HepG2 (cell line): ENCODE data around the gene NUP88. TPM values are rescaled to one million over a fixed set of nuclear protein-coding genes. Genes with fewer than 3 reads are reported as not detected.

Source experiments
- ATAC-seq: fragments of 200-7000 bp; cut with Tn5 transposase; 3 replicates; pipeline ENCODE4 v1.9.1; 2020; ENCODE audit warnings: mild to moderate bottlenecking, moderate library complexity
- BruUV-seq: library from RNA; stranded (reverse); fragments of 400-500 nt; replicated peaks from 2 replicates; lab custom pipeline; 2021; lab: Mats Ljungman, UMichigan
- CTCF ChIA-PET: fragments of 300-600 bp; formaldehyde crosslinking; extraction: SDS; loops from one replicate; lab custom pipeline; 2021; ENCODE audit warnings: low total read pairs, inconsistent platforms, low intra/inter-chr PET ratio; lab: Yijun Ruan, JAX
- POLR2A ChIA-PET: fragments of 350-600 bp; sonication (Branson Sonifier 250); formaldehyde crosslinking; loops from one replicate; lab custom pipeline; 2020; ENCODE audit warnings: antibody characterized with exemption, inconsistent platforms; lab: Yijun Ruan, JAX
- DNase-seq: peaks from one replicate; pipeline ENCODE4 v3.0.0-alpha.2; 2015; ENCODE audit warnings: low spot score
- FAIRE-seq: peaks from 3 replicates; lab custom pipeline; 2011; peaks lifted over from hg19 to GRCh38; lab: Jason Lieb, UNC
- H2AFZ ChIP-seq: one replicate; pipeline ENCODE4 v1.6.1; 2011; ENCODE audit warnings: low read length, inconsistent platforms
- H3K27ac ChIP-seq: fragments of 300-600 bp; 3 replicates; pipeline ENCODE4 v1.8.0; 2011; ENCODE audit warnings: mixed run types, mild to moderate bottlenecking, mixed read lengths, low read length, inconsistent platforms; ENCODE audit not compliant: insufficient read depth; ENCODE audit errors: extremely low read length
- H3K27me3 ChIP-seq, 2 experiments: fragments of 200-600 bp in 1 of 2; 2 replicates in 1 of 2; 3 replicates in 1 of 2; pipeline versions ENCODE4 v1.6.0 to v1.8.0; 2011; ENCODE audit warnings: low read length in 2 of 2, mild to moderate bottlenecking in 2 of 2, moderate library complexity in 2 of 2, inconsistent platforms in 1 of 2; ENCODE audit not compliant: insufficient read depth in 2 of 2, control insufficient read depth in 1 of 2
- H3K36me3 ChIP-seq, 2 experiments: fragments of 200-600 bp in 1 of 2; replicated peaks in 1 of 2; 2 replicates in 1 of 2; 3 replicates in 1 of 2; pipeline versions ENCODE4 v1.5.1 to v1.8.0; 2011; ENCODE audit warnings: low read length in 2 of 2, inconsistent platforms in 1 of 2; ENCODE audit not compliant: insufficient read depth in 2 of 2, control insufficient read depth in 1 of 2
- H3K4me1 ChIP-seq: 2 replicates; pipeline ENCODE4 v1.5.1; 2012; ENCODE audit warnings: low read length, inconsistent platforms; ENCODE audit not compliant: insufficient read depth
- H3K4me2 ChIP-seq: 2 replicates; pipeline ENCODE4 v1.6.0; 2011; ENCODE audit warnings: low read depth, low read length, inconsistent platforms
- H3K4me3 ChIP-seq, 3 experiments: fragments of 200-600 bp in 1 of 3; sonication (generic), shearing (Covaris generic) in 1 of 3; replicated peaks in 1 of 3; 2 replicates each; pipeline ENCODE4 v1.5.1; 2011 to 2016; ENCODE audit warnings: low read length in 3 of 3, inconsistent platforms in 2 of 3, low read depth in 2 of 3, mild to moderate bottlenecking in 2 of 3, control low read depth in 1 of 3, mixed read lengths in 1 of 3; ENCODE audit not compliant: insufficient read depth in 1 of 3
- H3K79me2 ChIP-seq: one replicate; pipeline ENCODE4 v1.6.1; 2011; ENCODE audit warnings: low read length, inconsistent platforms; ENCODE audit not compliant: insufficient read depth
- H3K9ac ChIP-seq: 2 replicates; pipeline ENCODE4 v1.6.0; 2011; ENCODE audit warnings: mild to moderate bottlenecking, low read depth, low read length, inconsistent platforms; ENCODE audit not compliant: insufficient read depth
- H3K9me3 ChIP-seq: 2 replicates; pipeline ENCODE4 v1.5.1; 2012; ENCODE audit warnings: mild to moderate bottlenecking, low read length
- H4K20me1 ChIP-seq: 2 replicates; pipeline ENCODE4 v1.6.0; 2011; ENCODE audit warnings: inconsistent platforms, mild to moderate bottlenecking, low read length, moderate library complexity; ENCODE audit not compliant: insufficient read depth
- AGO2 ChIP-seq: fragments of 200-400 bp; formaldehyde crosslinking; optimal IDR thresholded peaks from 2 replicates; pipeline ENCODE3; 2017; ENCODE audit warnings: mild to moderate bottlenecking, low read depth, low read length, moderate library complexity
- ATAD3A ChIP-seq: sonication (generic); formaldehyde crosslinking; IDR thresholded peaks from 2 replicates; pipeline ENCODE4 v1.4.0; 2020; ENCODE audit warnings: missing genetic modification reagents
- CHD2 ChIP-seq: IDR thresholded peaks from 2 replicates; pipeline ENCODE4 v1.6.1; 2011; ENCODE audit warnings: low read depth, low read length, improper control_type of control experiment
- RAD21 ChIP-seq: fragments of 450-650 bp; formaldehyde crosslinking; IDR thresholded peaks from 2 replicates; pipeline ENCODE4 v1.5.0; 2020; ENCODE audit warnings: mild to moderate bottlenecking
- RBFOX2 ChIP-seq: fragments of 200-400 bp; formaldehyde crosslinking; IDR thresholded peaks from 2 replicates; pipeline ENCODE4 v1.6.1; 2017; ENCODE audit warnings: low read depth, mild to moderate bottlenecking, low read length
- RBM22 ChIP-seq: fragments of 200-400 bp; formaldehyde crosslinking; optimal IDR thresholded peaks from 2 replicates; pipeline ENCODE3; 2017; ENCODE audit warnings: mild to moderate bottlenecking, low read length, moderate library complexity
- SIX4 ChIP-seq: sonication (generic); formaldehyde crosslinking; IDR thresholded peaks from 2 replicates; pipeline ENCODE4 v1.4.0; 2020; ENCODE audit warnings: missing genetic modification reagents
- SP1 ChIP-seq, 2 experiments: fragments of 450-650 bp in 1 of 2; sonication (generic) in 1 of 2; formaldehyde crosslinking in 1 of 2; IDR thresholded peaks; 2 replicates each; pipeline versions ENCODE4 v1.4.0 to v1.6.1; 2016 to 2020; ENCODE audit warnings: missing genetic modification reagents in 1 of 2
- TBX2 ChIP-seq: sonication (generic); formaldehyde crosslinking; IDR thresholded peaks from 2 replicates; pipeline ENCODE4 v1.5.0; 2020; ENCODE audit warnings: missing genetic modification reagents, mild to moderate bottlenecking, borderline replicate concordance
- TRIM24 ChIP-seq: sonication (generic); formaldehyde crosslinking; IDR thresholded peaks from 2 replicates; pipeline ENCODE4 v1.8.0; 2022; ENCODE audit warnings: mild to moderate bottlenecking, missing genetic modification reagents
- U2AF2 ChIP-seq: fragments of 200-400 bp; formaldehyde crosslinking; IDR thresholded peaks from 2 replicates; pipeline ENCODE4 v1.6.1; 2017; ENCODE audit warnings: low read depth, mild to moderate bottlenecking, low read length
- ZNF75D ChIP-seq: sonication (generic); formaldehyde crosslinking; IDR thresholded peaks from 2 replicates; pipeline ENCODE4 v1.8.1; 2023; ENCODE audit warnings: missing genetic modification reagents, mild to moderate bottlenecking, borderline replicate concordance
- WGBS: methylation state at CpG from one replicate; pipeline ENCODE4 v1.1.6; 2017; ENCODE audit warnings: low lambda C conversion rate; 5-methylcytosine and 5-hydroxymethylcytosine counted together
- in situ Hi-C: cut with HindIII; loops from 2 replicates; pipeline ENCODE4 v1.10.0; 2017; ENCODE audit warnings: low pct_unique_long_range_greater_than_20kb; ENCODE audit not compliant: extremely low pct_ligation_motif_present
- intact Hi-C: fragments of 100-400 bp; cut with micrococcal nuclease; formaldehyde crosslinking; loops from one replicate; pipeline ENCODE4 v1.10.0; 2022; ENCODE audit not compliant: unreplicated experiment
- polyA plus RNA-seq, 8 experiments: library from polyadenylated mRNA; depleted of rRNA in 3 of 8; stranded (reverse) in 7 of 8; unstranded in 1 of 8; fragments of >200 nt; fragmentation: Illumina TruSeq in 4 of 8; extraction: Trizol in 4 of 8; gene quantifications; 2 replicates each; pipeline versions ENCODE4 v1.2.1 to v1.2.3, GENCODE V29; 2011 to 2016; ENCODE audit warnings: low read depth in 4 of 8, missing spikeins in 1 of 8, mixed read lengths in 1 of 8; ENCODE audit not compliant: insufficient read depth in 1 of 8
- total RNA-seq, 5 experiments: library from RNA; depleted of rRNA; stranded (reverse); fragments of >200 nt; fragmentation: Illumina TruSeq; extraction: Trizol; gene quantifications; 2 replicates each; pipeline ENCODE4 v1.2.3, GENCODE V29; 2016; ENCODE audit warnings: low read depth in 1 of 5
- TF ChIP-seq, protein P1 (sequence below): sonication (generic); formaldehyde crosslinking; conservative IDR thresholded peaks from 2 replicates; pipeline ENCODE4 v1.8.1; 2023; ENCODE audit warnings: missing genetic modification reagents
- TF ChIP-seq, protein P2 (sequence below): IDR thresholded peaks from 2 replicates; pipeline ENCODE4 v1.6.1; 2012; ENCODE audit warnings: low read depth, low read length, improper control_type of control experiment

NUP88 gene
- total and polyA plus RNA-seq, 2 of the 13 experiments (the other 11 are each of a cell fraction or from before 2014, with no cell fraction given): 48.2 to 130 TPM

DNA sequence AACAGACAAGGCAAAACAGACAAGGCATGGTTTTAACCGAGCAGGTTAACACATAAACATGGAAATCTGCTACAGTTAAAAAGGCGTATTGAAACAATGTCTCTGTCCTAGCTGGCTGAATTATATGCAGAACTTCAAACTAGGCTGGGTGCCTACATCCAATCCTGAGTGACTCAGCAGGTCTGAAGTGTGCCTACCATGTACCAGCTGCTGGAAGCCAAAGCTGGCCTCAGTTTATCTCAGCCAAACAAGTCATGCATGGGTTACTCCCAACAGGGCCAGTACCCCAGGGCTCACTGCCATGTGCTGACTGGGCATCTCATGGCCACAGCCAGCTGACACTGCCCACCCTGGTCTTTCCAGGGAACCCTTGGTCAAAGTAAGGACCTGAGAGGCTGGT lies 15.5 kb upstream of the NUP88 start:
- Histone ChIP-seq H3K79me2 (peaks cover 42% of the 10 kb centered on the region), H3K27me3 (no peaks in the 10 kb centered on the region; a peak in 1 of 5 replicates), H3K9me3 (no peaks in the 10 kb centered on the region), H3K27ac (no peak overlapping the region), H2AFZ (no peak overlapping the region), H3K4me3 (no peak overlapping the region), H3K4me2 (no peak overlapping the region), H3K36me3 (peaks cover 20 to 54% of the 10 kb centered on the region in 2 experiments), H4K20me1 (peaks cover 3% of the 10 kb centered on the region; the same call in 1 of the 2 replicates), H3K9ac (no peak overlapping the region), H3K4me1 (peaks cover 42% of the 10 kb centered on the region)
- TF ChIP-seq ZNF75D (CRISPR knock-in tag) (no peak), TBX2 (no peak)
- 100% methylated on average over 2 of the region's 2 CpGs for WGBS
- intact Hi-C loops: no loop called here
- CTCF ChIA-PET: no interaction called here
- DNase-seq: no peak
- POLR2A ChIA-PET: interaction anchor here (1.1 to 3.1 kb wide), 2 partner anchors 30 to 51 kb away, joined by 3 to 9 read pairs; partner anchors contain the start of genes DERL2 and MIS12
- no TSS peak for BruUV-seq
- in situ Hi-C loops: no loop called here
- ATAC-seq: no peak
- no peak for FAIRE-seq

DNA sequence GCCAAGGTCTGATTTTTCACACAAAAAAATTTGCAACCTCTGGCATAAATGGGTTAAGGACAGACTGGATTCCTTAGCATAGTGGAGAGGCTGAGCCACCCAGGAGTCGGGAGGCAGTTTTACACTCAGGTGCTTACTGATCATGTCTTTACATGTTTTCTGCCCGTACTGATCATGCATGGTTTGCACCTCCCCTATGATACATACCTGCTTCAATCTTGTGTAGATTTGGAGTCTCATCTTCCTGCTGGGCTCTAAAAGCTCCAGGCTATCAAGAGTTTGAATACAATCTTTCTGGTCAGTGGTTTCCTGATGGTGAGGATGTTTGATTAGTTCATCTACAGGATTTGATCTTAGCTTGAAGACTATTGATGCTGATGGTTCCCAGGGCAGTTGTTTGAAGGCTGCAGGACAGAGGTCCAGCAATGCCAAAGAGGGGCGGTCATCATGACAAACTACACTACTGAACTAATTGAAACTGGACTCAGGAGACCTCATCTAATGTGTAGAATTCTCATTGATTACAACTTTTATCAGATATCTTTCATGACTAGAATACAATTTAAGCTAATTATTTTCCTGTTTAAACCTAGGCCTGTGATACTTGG lies 12.6 kb upstream of the NUP88 start:
- 95% methylated on average over 3 of the region's 3 CpGs for WGBS

More for the DNA sequence above, 12.6 kb upstream of the NUP88 start:
- no TSS peak for BruUV-seq
- FAIRE-seq (no peak), ATAC-seq (peak; percentile 26), DNase-seq (no peak)
- Histone ChIP-seq H3K79me2 (peaks cover 24% of the 10 kb centered on the region), H3K4me2 (no peak overlapping the region), H3K9ac (no peak overlapping the region), H4K20me1 (peaks cover 3% of the 10 kb centered on the region; the same call in 1 of the 2 replicates), H3K36me3 (peaks cover 29 to 77% of the 10 kb centered on the region in 2 experiments), H3K27me3 (no peaks in the 10 kb centered on the region), H3K4me1 (peaks cover 28% of the 10 kb centered on the region), H3K27ac (peak overlapping the region; percentile 1), H3K4me3 (no peak overlapping the region), H3K9me3 (no peaks in the 10 kb centered on the region), H2AFZ (no peak overlapping the region)
- CTCF ChIA-PET: no interaction called here
- POLR2A ChIA-PET: interaction anchor here (0.5 to 5.4 kb wide), 4 partner anchors 13 to 61 kb away, joined by 3 to 30 read pairs (median 6); partner anchors contain the start of genes DERL2, DHX33, MIS12 and NUP88
- in situ Hi-C loops (no loop called here), intact Hi-C loops (no loop called here)
- TF ChIP-seq, protein P1, sequence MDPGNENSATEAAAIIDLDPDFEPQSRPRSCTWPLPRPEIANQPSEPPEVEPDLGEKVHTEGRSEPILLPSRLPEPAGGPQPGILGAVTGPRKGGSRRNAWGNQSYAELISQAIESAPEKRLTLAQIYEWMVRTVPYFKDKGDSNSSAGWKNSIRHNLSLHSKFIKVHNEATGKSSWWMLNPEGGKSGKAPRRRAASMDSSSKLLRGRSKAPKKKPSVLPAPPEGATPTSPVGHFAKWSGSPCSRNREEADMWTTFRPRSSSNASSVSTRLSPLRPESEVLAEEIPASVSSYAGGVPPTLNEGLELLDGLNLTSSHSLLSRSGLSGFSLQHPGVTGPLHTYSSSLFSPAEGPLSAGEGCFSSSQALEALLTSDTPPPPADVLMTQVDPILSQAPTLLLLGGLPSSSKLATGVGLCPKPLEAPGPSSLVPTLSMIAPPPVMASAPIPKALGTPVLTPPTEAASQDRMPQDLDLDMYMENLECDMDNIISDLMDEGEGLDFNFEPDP: no peak
- no peak for TF ChIP-seq TRIM24 (CRISPR knock-in tag)
- no peak for TF ChIP-seq U2AF2
- TF ChIP-seq, protein P2, sequence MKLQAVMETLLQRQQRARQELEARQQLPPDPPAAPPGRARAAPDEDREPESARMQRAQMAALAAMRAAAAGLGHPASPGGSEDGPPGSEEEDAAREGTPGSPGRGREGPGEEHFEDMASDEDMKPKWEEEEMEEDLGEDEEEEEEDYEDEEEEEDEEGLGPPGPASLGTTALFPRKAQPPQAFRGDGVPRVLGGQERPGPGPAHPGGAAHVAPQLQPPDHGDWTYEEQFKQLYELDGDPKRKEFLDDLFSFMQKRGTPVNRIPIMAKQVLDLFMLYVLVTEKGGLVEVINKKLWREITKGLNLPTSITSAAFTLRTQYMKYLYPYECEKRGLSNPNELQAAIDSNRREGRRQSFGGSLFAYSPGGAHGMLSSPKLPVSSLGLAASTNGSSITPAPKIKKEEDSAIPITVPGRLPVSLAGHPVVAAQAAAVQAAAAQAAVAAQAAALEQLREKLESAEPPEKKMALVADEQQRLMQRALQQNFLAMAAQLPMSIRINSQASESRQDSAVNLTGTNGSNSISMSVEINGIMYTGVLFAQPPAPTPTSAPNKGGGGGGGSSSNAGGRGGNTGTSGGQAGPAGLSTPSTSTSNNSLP: no peak
- TF ChIP-seq ATAD3A (CRISPR knock-in tag): no peak
- TF ChIP-seq SP1 (IDR thresholded peaks at IDR 0.05): no peak
- TF ChIP-seq SP1 (CRISPR knock-in tag; IDR thresholded peaks at IDR 0.05): no peak
- TF ChIP-seq RAD21 (CRISPR knock-in tag): no peak
- TF ChIP-seq RBM22: peak; percentile 83
- TF ChIP-seq SIX4: no peak
- peak; percentile 75 for TF ChIP-seq AGO2
- peak; percentile 70 for TF ChIP-seq RBFOX2
- no peak for TF ChIP-seq CHD2
- TF ChIP-seq, all 625 proteins: peak for 3
